ENCODE data around the gene MYOF.
A peak's percentile ranks its signal among the peaks of the same experiment; 100 is the strongest.
"Not testable (repeated sequence)": the region's sequence is repeated elsewhere in the genome, so short reads cannot be mapped to it uniquely, and the experiment has no call there.

The MYOF gene

DNA sequence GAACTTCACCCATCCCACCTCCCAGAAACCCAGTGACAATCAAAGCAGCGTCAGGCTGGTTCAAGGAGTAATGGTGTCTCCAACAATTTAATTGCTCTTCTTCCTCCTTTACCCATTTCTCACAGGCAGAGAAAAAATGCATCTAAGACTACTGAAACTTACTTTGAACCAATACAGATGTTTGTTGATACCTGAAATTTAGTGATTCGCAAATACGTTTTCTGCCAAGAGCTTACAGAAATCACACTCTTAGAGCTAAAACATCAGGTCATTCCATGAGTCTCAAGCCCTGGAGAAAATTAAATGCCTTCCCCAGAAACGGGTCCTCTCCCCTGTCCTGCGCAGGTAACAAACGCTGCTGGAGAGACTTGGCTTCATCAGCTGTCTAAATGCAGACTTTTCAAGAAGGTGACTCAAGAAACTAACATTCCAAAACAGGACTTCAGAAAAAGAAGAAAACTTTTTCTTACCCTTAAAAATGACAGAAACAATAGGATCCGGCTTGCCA, 443 bp downstream of the MYOF start:
- DNase-seq = no peak

DNA sequence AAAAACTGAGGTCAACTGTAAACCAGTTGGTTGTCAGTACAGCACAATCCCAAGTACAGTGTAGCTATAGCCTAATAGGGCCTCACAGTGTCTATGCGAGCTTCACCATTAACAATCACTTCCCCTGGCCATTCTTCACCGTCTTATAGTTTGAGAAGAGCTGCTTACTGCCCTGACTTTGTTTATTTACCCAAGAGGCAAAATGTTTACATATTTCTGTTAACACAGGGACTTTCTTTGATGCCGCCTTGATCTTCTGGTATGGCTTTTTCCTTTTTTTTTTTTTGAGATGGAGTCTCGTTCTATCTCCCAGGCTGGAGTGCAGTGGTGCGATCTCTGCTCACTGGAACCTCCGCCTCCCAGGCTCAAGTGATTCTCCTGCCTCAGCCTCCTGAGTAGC, 3.3 kb downstream of the MYOF start:
- no peak for DNase-seq

DNA sequence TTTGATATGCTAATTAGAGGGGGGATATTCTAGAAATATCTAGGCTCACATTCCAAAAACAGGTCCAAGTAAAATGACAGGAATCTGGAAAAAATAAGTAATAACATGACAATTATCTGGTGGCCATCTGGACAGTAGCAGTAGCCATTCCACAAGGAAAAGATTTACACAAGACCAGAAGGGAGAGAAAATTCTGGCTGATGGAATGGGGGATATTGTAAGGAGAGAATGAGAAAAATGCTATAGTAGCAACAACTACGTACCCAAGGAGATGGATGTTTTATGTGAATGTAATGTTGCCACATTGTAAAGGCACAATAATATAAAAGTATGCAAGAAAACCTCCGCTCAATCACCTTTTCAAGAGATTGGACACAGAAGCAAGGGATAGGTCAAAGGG, 5.4 kb downstream of the MYOF start:
- DNase-seq = no peak

DNA sequence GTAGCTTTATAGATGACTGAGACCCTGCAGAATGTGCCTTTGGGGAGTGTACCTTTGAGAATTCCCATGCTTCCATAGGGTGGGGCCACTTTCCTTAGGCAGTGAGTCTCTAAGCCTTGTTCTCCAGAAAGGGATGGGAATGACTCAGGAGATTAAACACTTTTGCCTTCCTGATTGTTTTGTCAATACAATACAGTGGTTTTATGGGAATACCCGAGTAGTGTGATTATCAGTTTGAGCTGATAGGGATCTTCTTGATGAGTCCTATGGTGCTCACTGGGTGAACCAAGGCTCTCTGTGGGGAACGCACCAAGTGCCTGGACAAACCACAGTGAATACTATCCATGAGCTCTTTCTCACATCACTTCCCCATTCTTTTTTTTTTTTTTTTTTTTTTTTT, 6.3 kb downstream of the MYOF start:
- no peak for DNase-seq

DNA sequence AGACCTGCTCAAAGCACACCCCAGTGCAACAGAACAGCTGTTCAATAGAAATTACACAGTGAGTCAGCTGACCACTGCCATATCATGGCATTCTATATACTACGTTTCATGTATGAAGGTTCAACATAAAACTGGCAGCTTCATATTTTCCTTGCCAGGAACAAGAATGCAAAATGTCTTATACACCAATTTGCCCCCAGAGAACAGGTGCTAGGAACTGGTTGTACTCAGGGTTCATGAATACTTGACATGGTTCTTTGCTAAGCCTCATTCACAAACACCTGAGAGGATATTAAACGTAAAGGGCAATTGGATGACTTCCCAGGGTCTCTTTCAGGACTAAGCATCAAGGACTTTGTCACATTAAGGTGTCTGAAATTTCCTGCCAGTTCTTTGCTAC, 6.9 kb downstream of the MYOF start:
- DNase-seq = no peak

DNA sequence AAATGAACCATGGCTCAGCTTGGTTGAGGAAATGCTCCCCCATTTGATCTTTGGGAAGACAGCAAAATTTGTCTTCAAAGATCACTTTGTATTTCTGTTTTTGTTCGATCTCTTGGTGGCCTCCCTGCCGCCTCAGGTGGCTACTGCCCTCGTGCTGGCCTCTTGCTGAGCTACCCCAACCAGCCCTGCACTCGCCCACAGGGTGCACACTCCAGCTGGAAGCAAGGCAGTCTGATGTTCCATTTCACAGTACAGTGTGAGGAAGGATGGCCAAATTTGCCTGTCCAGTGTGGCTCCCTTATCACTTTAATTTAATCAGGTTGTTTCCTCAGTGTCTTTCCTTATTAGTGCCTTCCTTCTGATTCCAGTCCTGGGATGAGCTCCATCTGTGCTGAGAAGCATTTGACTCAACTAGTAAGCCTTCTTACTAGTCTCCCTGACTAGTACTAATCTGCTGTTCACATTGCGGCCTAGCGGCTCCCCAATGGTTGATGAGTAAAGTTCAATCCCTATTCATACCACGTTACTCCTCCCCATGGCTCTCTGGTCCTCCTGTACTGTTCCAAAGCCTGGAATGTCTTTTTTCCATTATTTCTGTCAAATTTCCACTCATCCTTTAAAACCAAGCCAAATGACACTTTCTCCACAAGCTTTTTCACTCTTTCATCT, 8.2 kb downstream of the MYOF start:
- DNase-seq = no peak

DNA sequence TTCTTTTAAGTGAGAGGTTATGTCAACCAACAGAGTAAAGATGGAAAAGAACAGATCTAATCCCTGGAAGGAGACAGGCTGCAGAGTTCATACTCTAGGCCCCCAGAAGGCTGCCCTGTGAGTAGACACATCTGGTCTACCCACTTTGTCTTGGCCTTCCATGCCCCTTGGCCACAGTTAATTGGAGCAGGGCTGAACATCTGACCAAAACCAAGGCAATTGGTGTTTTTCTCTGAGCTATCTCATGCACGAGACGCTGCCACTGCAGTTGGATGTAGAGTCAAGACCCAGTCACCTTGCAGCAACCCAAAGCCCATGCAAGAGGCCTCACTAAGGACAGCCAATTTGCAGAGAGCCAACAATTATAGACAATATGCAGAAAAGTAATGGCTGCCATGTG, 9.0 kb downstream of the MYOF start:
- no peak for DNase-seq

DNA sequence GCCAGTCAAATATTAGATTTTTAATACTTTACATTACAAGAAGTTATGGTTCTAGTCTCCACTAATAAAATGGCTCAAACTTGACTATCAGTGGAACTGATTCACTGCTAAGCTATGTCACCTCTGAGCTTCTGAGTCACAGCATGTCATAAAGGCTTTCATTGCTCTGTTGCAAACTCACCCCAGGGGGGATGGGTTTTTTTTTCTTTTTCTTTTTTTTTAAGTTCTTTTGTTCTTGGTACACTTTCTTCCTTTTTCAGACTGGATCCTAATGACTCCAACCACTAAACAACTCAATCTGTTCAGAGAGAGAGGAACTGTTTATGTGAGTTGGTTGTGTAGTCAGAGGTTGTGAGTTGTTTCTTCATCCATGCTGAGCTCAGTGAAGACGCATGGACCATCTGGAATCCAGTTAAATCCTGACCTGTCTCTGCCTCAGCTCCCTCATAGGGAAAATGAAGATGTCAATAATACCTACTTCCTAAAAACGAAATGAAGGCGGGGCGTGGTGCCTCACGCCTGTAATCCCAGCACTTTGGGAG, 11.0 kb downstream of the MYOF start:
- no peak for DNase-seq

DNA sequence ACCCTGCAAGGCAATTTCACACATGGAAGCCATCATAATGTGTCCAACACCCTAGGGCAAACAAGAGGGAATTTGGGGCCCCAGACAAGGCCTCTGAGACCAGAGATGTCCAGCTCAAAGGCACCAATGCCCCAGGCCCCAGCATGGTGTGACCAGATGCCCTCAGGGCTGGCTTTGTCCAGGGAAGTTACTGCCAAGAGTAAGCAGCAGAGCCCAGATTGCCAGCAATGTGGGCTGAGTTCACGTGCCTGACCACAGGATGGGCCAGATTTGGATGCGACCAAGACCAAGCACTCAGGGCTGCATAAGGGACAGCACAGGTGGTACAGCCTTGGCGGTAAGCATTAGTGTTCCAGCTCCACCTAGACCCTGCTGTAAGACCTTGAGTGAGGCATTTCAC, 12.7 kb downstream of the MYOF start:
- no peak for DNase-seq

DNA sequence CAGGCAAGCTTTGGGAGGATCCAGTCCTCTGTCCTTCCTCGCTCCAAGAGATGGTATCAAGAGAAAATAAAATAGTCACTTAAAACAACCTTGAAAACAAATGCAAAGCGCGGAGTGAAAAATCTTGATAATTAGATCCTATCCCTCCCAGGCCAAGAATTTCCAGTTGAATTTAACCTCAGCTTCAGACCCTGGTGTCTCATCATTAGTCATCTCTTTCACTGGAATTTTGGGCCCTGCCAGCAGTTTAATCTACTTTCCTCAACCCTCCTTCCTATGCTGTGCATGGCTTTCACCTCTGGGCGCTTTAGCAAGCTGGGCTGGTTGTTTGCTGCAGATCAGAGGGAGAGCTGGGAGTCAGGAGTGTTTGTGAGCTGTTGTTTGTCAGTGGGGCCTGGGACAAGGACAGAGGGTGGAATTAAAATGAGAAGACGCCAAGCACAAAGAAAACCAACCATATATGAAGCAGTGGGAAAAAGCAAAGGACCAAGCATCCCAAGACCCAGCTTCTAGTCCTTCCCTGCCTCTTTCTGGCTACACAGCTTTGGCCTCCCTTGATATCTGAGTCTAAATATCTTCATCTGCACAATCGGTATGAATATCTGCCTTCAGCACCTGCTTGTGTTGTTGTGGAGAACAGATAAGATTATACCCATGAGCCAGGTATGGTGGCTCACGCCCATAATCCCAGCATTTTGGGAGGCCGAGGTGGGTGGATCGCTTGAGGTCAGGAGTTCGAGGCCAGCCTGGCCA, 13.5 kb downstream of the MYOF start:
- no peak for DNase-seq

DNA sequence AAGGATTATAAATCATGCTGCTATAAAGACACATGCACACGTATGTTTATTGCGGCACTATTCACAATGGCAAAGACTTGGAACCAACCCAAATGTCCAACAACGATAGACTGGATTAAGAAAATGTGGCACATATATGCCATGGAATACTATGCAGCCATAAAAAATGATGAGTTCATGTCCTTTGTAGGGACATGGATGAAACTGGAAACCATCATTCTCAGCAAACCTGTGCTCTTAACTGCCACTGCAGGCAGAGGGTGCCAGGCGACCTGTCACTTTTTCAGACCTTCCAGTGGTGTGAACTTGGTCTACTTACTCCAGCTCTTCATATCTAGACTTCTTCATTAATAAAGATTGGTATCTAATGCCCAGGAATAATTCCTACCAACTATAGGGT, 14.5 kb downstream of the MYOF start:
- DNase-seq = not testable (repeated sequence)

DNA sequence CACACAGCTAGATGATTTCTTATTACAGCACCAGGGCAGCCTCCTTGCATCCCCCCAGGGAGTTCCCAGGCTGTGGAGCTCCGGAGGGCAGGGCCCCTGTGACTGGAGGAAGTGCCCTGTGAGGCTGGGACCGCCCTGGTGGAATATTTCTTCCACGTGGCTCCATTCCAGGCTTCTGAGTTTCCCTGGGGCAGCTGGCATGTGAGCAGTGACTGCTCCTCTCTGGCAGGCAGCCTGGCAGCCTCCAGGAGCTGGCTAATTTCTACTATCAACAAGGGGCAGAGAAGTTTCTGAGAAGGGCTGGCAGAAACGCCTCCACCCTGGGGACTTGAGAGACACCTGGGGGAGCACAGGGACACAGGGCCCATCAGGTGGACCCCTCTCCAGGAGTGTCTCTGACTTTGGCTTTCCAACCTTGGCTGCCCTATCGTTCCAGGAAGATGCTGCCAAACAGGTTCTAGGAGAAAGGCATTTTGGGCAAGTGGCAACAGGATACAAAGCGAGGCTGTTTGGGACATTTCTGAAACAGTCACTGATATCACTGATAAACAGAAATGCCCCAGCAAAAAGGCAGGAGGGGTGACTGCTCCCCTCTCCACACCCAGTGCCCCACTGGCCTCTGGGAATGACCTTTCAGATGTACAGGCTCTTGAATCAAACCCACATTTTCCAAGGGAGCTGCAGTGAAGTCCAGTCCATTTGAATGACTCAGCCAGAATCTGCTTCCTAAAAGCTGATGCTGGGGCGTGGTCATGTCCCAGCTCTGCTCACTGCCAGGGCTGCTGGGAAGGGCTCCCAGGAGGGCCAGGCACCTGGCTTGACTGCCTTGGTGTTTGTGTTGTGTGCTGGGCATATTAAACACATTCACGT, 16.1 kb downstream of the MYOF start:
- DNase-seq = no peak

DNA sequence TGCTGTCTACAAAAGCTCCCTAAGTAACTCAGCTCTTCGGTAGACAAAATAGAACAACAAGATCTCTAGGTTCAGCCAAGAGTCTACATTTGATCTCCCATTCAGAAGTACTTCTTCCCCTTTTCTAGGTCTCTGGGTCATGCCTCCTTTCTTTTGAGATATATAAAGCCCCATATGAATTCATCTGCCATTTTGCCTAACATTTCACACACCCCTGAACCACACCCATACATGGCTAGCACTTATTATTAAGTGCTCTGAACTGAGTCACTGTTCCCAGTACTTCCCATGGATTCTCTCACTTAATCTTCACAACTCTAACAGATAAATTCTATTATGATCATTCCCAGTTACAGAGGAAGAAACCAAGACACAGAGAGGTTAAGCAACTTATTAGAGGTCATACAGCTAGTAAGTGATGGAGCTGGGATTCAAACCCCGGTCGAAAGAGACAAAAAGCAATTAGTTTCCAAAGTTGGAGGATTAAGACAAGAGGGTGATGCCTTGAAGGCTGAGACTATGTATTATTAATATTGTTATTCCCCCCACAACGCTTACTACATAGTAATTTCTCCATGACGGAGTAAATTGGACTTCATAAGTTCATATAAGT, 17.3 kb downstream of the MYOF start:
- no peak for DNase-seq

DNA sequence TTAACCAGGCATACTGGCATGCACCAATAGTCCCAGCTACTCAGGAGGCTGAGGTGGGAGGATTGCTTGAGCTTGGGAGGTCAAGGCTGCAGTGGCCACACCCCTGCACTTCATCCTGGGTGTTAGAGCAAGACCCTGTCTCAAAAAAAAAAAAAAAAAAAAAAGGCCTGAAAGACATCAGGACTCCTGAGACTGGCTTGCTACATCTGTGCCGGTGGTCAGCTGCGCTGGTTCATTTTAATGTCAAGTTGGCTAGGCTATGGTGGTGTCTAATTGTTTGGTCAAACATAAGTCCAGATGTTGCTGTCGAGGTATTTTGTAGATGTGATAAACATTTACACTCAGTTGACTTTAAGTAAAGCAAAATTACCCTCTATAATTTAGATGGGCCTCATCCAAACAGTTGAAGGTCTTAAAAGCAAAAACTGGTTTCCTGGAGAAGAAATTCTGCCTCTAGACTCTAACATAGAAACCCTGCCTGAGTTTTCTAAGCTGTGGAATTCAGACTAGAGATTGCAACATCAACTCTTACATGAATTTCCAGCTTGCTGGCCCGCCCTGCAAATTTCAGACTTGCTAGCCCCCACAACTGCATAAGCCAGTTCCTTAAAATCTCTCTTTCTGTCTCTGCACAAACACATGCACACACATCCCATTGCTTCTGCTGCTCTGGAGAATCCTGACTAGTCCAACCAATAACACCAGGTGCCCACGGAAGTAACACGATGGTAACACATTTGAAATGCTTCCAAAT, 18.2 kb downstream of the MYOF start:
- no peak for DNase-seq

DNA sequence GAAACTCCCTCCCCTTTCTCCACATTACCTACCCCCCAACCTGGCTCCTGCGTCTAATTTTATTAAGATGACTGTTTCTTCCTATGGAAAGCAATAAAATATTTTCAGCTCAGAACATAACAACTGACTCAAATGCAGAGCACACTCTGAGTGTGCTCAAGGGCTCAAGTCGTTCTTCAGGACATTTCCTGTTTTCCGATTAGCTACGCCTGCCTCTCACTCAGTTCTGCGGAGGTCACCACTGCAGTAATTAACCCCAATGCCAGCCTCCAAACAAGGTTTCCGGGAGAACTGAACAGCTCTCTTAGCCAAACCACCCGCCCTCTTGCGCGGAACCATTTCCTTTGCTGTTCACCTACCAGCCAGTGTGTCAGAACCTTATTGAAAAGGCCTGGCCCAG, 19.3 kb downstream of the MYOF start:
- peak; percentile 16 for DNase-seq

DNA sequence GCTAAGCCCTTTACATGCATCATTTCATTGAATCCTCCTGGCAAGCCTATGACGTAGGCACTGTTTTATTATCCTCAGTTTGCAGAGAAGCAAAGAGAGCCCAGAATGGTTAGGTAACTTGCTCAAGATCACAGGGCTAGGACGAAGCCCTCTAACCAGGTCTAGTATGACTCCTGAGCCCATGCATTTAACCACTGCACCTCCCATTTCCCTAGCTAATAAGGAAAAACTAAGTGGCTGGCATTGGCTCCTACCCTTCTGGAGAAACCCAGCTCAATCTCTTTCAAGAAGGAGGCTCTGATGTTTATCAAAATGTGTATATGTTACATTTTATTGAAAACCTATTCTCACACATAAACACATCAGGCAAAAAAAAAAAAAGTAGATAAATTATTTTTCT, 19.8 kb downstream of the MYOF start:
- no peak for DNase-seq

DNA sequence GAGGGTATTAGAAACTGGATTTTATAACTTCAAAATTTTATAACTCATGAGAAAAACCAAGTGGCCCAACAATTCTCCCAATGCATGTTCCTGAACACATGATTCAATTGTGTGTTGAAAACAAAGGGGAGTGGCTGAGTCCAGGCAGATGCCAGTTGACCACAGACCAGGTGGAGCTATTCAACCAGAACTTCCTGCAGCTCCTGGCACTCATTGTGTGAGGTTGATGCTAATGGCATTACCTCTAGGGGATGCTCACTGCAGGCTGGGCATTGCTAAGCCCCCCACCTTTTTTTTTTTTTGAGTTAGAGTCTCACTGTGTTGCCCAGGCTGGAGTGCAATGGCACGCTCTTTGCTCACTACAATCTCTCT, 20.3 kb downstream of the MYOF start:
- DNase-seq = no peak

DNA sequence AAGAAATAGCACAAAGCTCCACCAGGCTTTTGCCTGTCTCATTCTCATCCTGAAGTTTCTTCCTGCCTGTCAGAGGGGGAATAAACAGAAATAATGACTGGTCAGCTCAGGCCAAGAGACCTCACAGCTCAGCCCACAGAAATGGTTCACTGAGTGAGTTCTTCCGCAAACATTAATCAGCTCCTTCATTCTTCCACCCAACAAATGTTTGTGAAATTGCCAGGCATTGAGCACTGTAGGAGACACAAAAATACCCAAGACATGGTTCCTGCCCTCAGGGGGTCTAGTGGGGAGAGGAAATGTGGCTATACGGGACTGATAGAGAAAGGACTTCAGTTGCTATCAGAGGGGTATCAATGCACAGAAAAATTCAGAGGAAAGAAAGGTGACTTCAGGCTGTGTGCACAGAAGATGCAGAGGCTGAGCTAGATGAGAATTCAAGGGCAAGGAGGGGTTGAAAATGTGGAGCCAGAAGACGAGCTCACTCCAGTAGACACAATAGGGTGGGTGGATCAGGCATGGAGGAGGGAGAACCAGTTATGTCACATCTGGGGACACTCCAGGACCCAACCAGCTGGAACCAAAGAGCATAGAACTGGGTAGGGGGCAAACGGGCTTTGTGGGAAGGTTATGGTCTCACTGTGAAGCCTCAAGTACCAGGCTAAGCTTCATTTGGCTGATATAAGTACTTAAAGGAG, 20.9 kb downstream of the MYOF start:
- no peak for DNase-seq

DNA sequence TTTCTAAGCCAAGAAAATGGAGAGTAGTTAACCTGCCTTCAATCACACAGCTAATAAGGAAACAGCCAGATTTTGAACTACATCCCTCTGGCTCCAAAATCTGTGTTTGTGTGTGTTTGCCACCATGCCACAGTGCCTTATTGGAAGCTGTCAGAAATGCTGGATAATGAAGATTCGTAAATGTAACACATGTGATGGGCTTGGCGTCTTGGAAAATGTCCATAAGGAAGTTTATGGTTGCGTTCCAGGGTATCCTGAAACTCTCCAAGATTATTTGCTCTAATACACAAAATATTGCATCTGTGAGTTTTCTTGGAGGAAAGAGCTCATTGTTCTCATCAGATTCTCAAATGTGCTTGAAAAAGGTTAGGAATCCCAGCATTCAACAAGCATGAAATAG, 22.7 kb downstream of the MYOF start:
- no peak for DNase-seq

DNA sequence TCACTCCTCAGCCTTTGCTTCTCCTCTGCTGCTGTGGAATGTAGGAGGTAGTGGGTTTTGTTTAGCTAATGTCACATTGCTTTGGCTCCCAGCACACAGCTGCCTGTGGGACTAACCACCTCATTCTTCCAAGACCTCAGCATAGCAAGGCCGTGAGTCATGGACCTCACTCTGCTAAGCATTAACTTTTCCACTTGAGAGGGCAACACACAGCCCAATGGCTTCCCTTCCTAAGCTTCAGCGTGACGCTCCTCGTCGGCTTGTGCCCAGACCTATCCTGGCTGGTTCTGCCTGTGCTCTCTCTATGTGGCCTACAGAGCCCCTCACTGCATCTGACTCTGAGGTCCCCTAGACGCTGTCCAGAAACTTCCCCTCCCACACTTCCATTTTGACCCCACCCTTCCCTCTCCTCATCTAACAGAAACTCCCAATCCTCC, 23.3 kb downstream of the MYOF start:
- DNase-seq = no peak

DNA sequence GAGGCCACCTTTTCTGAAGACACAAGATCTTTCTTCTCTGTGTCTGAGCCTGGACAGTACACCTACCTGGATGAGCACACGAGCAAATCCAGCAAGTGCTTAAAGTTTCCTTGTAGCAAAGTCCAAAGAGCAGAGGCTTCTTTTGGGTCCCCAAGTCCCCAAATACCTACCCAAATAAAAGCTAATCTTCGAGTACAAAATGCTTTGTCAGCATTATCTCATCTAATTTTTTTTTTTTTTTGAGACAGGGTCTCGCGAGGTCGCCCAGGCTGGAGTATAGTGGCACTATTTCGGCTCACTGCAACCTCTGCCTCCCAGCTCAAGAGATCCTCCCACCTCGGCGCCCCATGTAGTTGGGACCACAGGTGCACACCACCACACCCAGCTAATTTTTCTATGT, 24.6 kb downstream of the MYOF start:
- DNase-seq = no peak

DNA sequence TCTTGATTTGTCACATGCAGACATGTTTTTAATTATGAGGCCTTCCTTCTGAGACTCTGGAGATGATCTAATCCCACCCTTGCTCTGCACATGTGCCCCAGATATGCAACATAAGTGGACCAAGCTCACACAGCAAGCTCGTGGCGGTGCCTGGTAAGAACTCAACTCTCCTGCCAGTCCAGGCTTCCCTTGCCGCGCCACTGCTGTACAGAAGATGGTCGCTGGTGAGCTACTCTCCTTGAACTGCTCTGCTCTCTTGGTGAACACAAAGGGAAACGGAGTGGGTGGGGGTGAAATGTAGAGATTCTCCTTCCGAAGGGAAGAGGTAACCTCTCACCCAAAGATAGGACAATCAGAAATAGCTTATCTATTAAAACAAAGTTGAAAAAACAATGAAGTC, 25.7 kb downstream of the MYOF start:
- no peak for DNase-seq
